Body of pancreas (tissue), 4 donors: ENCODE data around the gene GSTT2B.

Source experiments
- CTCF ChIP-seq, 7 experiments: fragments of 450-650 bp in 4 of 7; fragments of 200-600 bp in 3 of 7; sonication (generic) in 3 of 7; IDR thresholded peaks; one replicate each; pipeline ENCODE4 v1.5.1; 2016 to 2019; ENCODE audit warnings: antibody characterized with exemption in 7 of 7
- POLR2A ChIP-seq, 3 donors: fragments of 450-650 bp; IDR thresholded peaks; one replicate each; pipeline ENCODE4 v1.6.1; 2016; ENCODE audit warnings: antibody characterized with exemption in 3 of 3, mild to moderate bottlenecking in 2 of 3

GRCh38 chr22:23939017-23939357, 22.0 kb downstream of the GSTT2B start:
- TF ChIP-seq POLR2A (IDR thresholded peaks at IDR 0.05), result no peak
- TF ChIP-seq CTCF (IDR thresholded peaks at IDR 0.05), result no peak
